Nephron (organoid): ENCODE data around the gene LYSMD3.

Experiments
- H3K27ac Mint-ChIP-seq, 3 experiments: 2 replicates each; pipeline ENCODE4 v1.8.0; 2020; ENCODE audit warnings: mixed read lengths in 3 of 3, mild to moderate bottlenecking in 2 of 3, moderate library complexity in 1 of 3
- H3K27me3 Mint-ChIP-seq: 2 replicates; pipeline ENCODE4 v1.8.0; 2021; ENCODE audit warnings: low read depth, mild to moderate bottlenecking, moderate library complexity, mixed read lengths
- H3K36me3 Mint-ChIP-seq: 2 replicates; pipeline ENCODE4 v1.8.0; 2020; ENCODE audit warnings: low read depth, mixed read lengths
- H3K4me1 Mint-ChIP-seq: 2 replicates; pipeline ENCODE4 v1.8.0; 2020; ENCODE audit warnings: mixed read lengths
- H3K4me3 Mint-ChIP-seq, 3 experiments: 2 replicates each; pipeline ENCODE4 v1.8.0; 2020; ENCODE audit warnings: mild to moderate bottlenecking in 3 of 3, mixed read lengths in 3 of 3, moderate library complexity in 2 of 3
- H3K9me3 Mint-ChIP-seq: 2 replicates; pipeline ENCODE4 v1.8.0; 2020; ENCODE audit warnings: mixed read lengths
- CTCF ChIP-seq, 3 experiments: fragments of 200-600 bp; sonication (generic); IDR thresholded peaks; one replicate each; pipeline ENCODE4 v1.5.0; 2021; ENCODE audit warnings: antibody characterized with exemption in 3 of 3; ENCODE audit not compliant: unreplicated experiment in 3 of 3

The LYSMD3 gene

GRCh38 chr5:90550963-90551362 is 21.6 kb upstream of the LYSMD3 start:
- no peaks in the 10 kb centered on the region for H3K36me3 Mint-ChIP-seq
- TF ChIP-seq CTCF (IDR thresholded peaks at IDR 0.05; ENCODE audit: unreplicated experiment in 3 of 3) = no peak
- no peak overlapping the region for H3K4me3 Mint-ChIP-seq
- H3K27ac Mint-ChIP-seq = no peak overlapping the region
- peaks cover 28% of the 10 kb centered on the region for H3K27me3 Mint-ChIP-seq
- peaks cover 4% of the 10 kb centered on the region for H3K4me1 Mint-ChIP-seq
- H3K9me3 Mint-ChIP-seq = no peaks in the 10 kb centered on the region

GRCh38 chr5:90549729-90550275 is 20.4 kb upstream of the LYSMD3 start:
- Mint-ChIP-seq H3K27me3 (peaks cover 16% of the 10 kb centered on the region), H3K9me3 (no peaks in the 10 kb centered on the region), H3K4me1 (peaks cover 4% of the 10 kb centered on the region), H3K36me3 (no peaks in the 10 kb centered on the region), H3K4me3 (no peak overlapping the region), H3K27ac (no peak overlapping the region)
- no peak for TF ChIP-seq CTCF (IDR thresholded peaks at IDR 0.05; ENCODE audit: unreplicated experiment in 3 of 3)

- TF ChIP-seq CTCF (IDR thresholded peaks at IDR 0.05; ENCODE audit: unreplicated experiment in 3 of 3) = no peak
- no peaks in the 10 kb centered on the region for H3K36me3 Mint-ChIP-seq
- no peaks in the 10 kb centered on the region for H3K9me3 Mint-ChIP-seq
- H3K27ac Mint-ChIP-seq = no peak overlapping the region
- no peak overlapping the region for H3K4me3 Mint-ChIP-seq
- H3K27me3 Mint-ChIP-seq = peaks cover 16% of the 10 kb centered on the region
- peaks cover 4% of the 10 kb centered on the region for H3K4me1 Mint-ChIP-seq
Measured at GRCh38 chr5:90549223-90549622, 19.8 kb upstream of the LYSMD3 start.

GRCh38 chr5:90548069-90548593 is 18.7 kb upstream of the LYSMD3 start:
- Mint-ChIP-seq H3K4me3 (peak overlapping the region in 1 of 3 experiments; percentile 17), H3K4me1 (peaks cover 4% of the 10 kb centered on the region)
- no peak for TF ChIP-seq CTCF (IDR thresholded peaks at IDR 0.05; ENCODE audit: unreplicated experiment in 3 of 3)

GRCh38 chr5:90547072-90547536 is 17.7 kb upstream of the LYSMD3 start:
- Mint-ChIP-seq H3K9me3 (no peaks in the 10 kb centered on the region), H3K27ac (peak overlapping the region in 1 of 3 experiments; percentile 89), H3K4me3 (no peak overlapping the region), H3K27me3 (peaks cover 10% of the 10 kb centered on the region), H3K36me3 (no peaks in the 10 kb centered on the region), H3K4me1 (peaks cover 4% of the 10 kb centered on the region)
- TF ChIP-seq CTCF (IDR thresholded peaks at IDR 0.05; ENCODE audit: unreplicated experiment in 3 of 3) = no peak

More at GRCh38 chr5:90548069-90548593, 18.7 kb upstream of the LYSMD3 start:
- Mint-ChIP-seq H3K9me3 (no peaks in the 10 kb centered on the region), H3K27me3 (peaks cover 10% of the 10 kb centered on the region), H3K36me3 (no peaks in the 10 kb centered on the region), H3K27ac (peak overlapping the region in 2 of 3 experiments; percentile 74 to 89)
